Left cardiac atrium (tissue), 2 donors: ENCODE results near the gene GAR1. TPM values are rescaled to one million over a fixed set of nuclear protein-coding genes. Genes with fewer than 3 reads are reported as not detected.

Source experiments
- total RNA-seq, 2 donors: library from RNA; stranded (reverse); fragmentation: NEBNext Ultra II Directional; extraction: Animal tissue kit (Norgen Biotek cat#: 25700); gene quantifications; one replicate each; pipeline ENCODE4 v1.2.1, GENCODE V29; 2021
- donor health status: DM: no; HTN: yes; CAD: no; lungs with severe emphysema.
- donor health status: DM: yes; HTN: yes; CAD: no.

GAR1 gene
- total RNA-seq, 2 donors from 2014 or later: 9.6 to 12.0 TPM

Other genes starting within 250 kb of the GAR1 start
- gene CASP6, start 112.3 kb upstream of the GAR1 start, total RNA-seq: 10 to 100 TPM in 1 of 2 donors, 1 to 10 TPM in 1; 7.6 to 15.8 TPM
- gene PLA2G12A, start 85.7 kb upstream of the GAR1 start, total RNA-seq: 10 to 100 TPM; 59.4 to 63.1 TPM
- 10 to 100 TPM; 22.6 to 23.2 TPM for gene CFI, start 13.8 kb upstream of the GAR1 start, total RNA-seq
- gene RRH, start 12.2 kb downstream of the GAR1 start, total RNA-seq: not detected
- gene LRIT3, start 32.3 kb downstream of the GAR1 start, total RNA-seq: not detected
- 10 to 100 TPM in 1 of 2 donors, 1 to 10 TPM in 1; 8.3 to 12.4 TPM for gene EGF, start 97.1 kb downstream of the GAR1 start, total RNA-seq